Lung (tissue), 12 donors: Measurements from ENCODE around the gene CTDSPL. TPM values are rescaled to one million over a fixed set of nuclear protein-coding genes. Genes with fewer than 3 reads are reported as not detected.

Source experiments
- ATAC-seq: fragments of 200-7000 bp; cut with Tn5 transposase; one replicate; pipeline ENCODE4 v1.9.1; 2020; ENCODE audit warnings: moderate number of reproducible peaks; ENCODE audit not compliant: insufficient read depth, low FRiP score
- DNase-seq, 3 donors: peaks; one replicate each; pipeline ENCODE4 v3.0.0-alpha.2; 2013 to 2017
- H3K27ac ChIP-seq, 2 donors: one replicate each; pipeline ENCODE4 v1.5.1; 2013; ENCODE audit warnings: mild to moderate bottlenecking in 2 of 2, moderate library complexity in 2 of 2, control low read depth in 1 of 2, inconsistent platforms in 1 of 2, low read depth in 1 of 2, low read length in 1 of 2
- H3K27me3 ChIP-seq, 3 donors: one replicate each; pipeline ENCODE4 v1.5.1; 2013; ENCODE audit warnings: low read length in 2 of 3; ENCODE audit not compliant: control insufficient read depth in 3 of 3, insufficient read depth in 3 of 3
- H3K36me3 ChIP-seq, 4 donors: one replicate each; pipeline ENCODE4 v1.5.1; 2013; ENCODE audit warnings: low read length in 4 of 4, mild to moderate bottlenecking in 1 of 4, moderate library complexity in 1 of 4; ENCODE audit not compliant: control insufficient read depth in 4 of 4, insufficient read depth in 4 of 4
- H3K4me1 ChIP-seq, 5 donors: one replicate each; pipeline ENCODE4 v1.5.1; 2013; ENCODE audit warnings: low read length in 5 of 5, mild to moderate bottlenecking in 2 of 5, moderate library complexity in 1 of 5; ENCODE audit not compliant: control insufficient read depth in 5 of 5, insufficient read depth in 5 of 5
- H3K4me3 ChIP-seq: one replicate; pipeline ENCODE4 v1.5.1; 2013; ENCODE audit warnings: mild to moderate bottlenecking, control low read depth, moderate library complexity
- H3K9ac ChIP-seq, 2 donors: one replicate each; pipeline ENCODE4 v1.5.1; 2013; ENCODE audit warnings: low read length in 2 of 2, control low read depth in 1 of 2; ENCODE audit not compliant: insufficient read depth in 1 of 2
- H3K9me3 ChIP-seq, 4 donors: one replicate each; pipeline ENCODE4 v1.5.1; 2013; ENCODE audit warnings: low read length in 3 of 4, mild to moderate bottlenecking in 1 of 4, moderate library complexity in 1 of 4; ENCODE audit not compliant: control insufficient read depth in 4 of 4, insufficient read depth in 3 of 4
- WGBS, 2 donors: extraction: QIAGEN DNeasy Blood & Tissue Kit; methylation state at CpG; one replicate each; pipeline ENCODE4 v1.1.7; 2013; 5-methylcytosine and 5-hydroxymethylcytosine counted together
- polyA plus RNA-seq, 2 donors: library from polyadenylated mRNA; stranded (reverse); fragments of 200-250 nt; gene quantifications; one replicate each; pipeline ENCODE4 v1.2.1, GENCODE V29; 2013
- total RNA-seq, 2 donors: library from RNA; depleted of rRNA in 1 of 2; stranded (reverse); fragments of >200 nt in 1 of 2; gene quantifications; one replicate each; pipeline ENCODE4 v1.2.1, GENCODE V29; 2014 to 2021
- TF ChIP-seq, protein P1 (sequence below): IDR thresholded peaks from 2 replicates; pipeline ENCODE4 v1.5.1; 2012; ENCODE audit warnings: mild to moderate bottlenecking; ENCODE audit errors: control extremely low read depth, extremely low read depth
- donor health status: control.
- donor health status: control.
- donor health status: Bipolar disorder and iron deficiency.
- donor health status: healthy.
- donor health status: DM: yes; HTN: yes; CAD: no.

The CTDSPL gene
- total and polyA plus RNA-seq, 4 donors: 12.5 to 79.1 (median 33.5) TPM

DNA sequence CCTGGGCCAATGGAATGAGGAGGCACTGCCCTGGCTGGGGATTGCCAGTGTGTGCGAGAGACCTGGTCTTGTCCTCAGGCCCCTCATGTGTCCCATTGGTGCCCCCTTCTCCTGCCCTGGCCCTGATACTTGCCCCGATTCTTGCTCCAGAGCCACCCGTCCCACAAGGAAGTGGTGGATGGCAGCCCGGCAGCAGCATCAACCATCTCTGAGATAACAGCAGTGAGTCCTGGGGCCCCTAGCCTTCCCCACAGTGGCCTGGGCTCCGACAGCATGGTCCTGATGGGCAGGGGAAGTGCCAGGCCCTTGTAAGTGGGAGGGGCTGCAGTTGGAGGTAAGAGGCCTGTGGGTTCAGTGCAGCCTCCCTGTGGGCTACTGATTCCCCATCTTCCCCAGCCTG, 144.4 kb downstream of the CTDSPL start:
- Histone ChIP-seq H3K27ac (no peak overlapping the region), H3K36me3 (peaks cover 0 to 58% (median 38%) of the 10 kb centered on the region in 4 donors)
- no peak for DNase-seq

DNA sequence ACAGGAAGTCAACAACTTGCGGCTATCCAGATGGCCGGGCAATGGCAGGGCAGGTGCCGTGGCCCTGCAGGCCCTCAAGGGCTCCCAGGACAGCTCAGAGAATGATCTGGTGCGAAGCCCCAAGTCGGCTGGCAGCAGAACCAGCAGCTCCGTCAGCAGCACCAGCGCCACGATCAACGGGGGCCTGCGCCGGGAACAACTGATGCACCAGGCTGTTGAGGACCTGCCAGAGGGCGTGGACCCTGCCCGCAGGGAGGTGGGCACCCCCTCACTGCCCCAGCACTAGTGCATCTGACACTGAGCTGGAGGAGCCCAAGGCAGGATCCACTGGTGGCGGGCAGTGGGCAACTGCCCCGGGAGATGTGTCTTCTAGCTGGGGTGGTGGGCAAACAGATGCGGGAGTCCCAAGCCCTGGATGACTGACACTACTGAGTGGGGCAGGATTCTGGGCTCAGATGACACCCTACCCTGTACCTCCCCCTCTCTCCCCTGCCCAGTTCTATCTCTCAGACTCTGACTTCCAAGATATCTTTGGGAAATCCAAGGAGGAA, 144.8 kb downstream of the CTDSPL start:
- Histone ChIP-seq H3K9ac (no peak overlapping the region), H3K4me3 (no peak overlapping the region), H3K27ac (no peak overlapping the region), H3K9me3 (no peaks in the 10 kb centered on the region), H3K36me3 (peaks cover 0 to 58% (median 35%) of the 10 kb centered on the region in 4 donors), H3K4me1 (peaks cover 0 to 10% (median 3%) of the 10 kb centered on the region in 5 donors), H3K27me3 (no peaks in the 10 kb centered on the region)
- TF ChIP-seq, protein P1, sequence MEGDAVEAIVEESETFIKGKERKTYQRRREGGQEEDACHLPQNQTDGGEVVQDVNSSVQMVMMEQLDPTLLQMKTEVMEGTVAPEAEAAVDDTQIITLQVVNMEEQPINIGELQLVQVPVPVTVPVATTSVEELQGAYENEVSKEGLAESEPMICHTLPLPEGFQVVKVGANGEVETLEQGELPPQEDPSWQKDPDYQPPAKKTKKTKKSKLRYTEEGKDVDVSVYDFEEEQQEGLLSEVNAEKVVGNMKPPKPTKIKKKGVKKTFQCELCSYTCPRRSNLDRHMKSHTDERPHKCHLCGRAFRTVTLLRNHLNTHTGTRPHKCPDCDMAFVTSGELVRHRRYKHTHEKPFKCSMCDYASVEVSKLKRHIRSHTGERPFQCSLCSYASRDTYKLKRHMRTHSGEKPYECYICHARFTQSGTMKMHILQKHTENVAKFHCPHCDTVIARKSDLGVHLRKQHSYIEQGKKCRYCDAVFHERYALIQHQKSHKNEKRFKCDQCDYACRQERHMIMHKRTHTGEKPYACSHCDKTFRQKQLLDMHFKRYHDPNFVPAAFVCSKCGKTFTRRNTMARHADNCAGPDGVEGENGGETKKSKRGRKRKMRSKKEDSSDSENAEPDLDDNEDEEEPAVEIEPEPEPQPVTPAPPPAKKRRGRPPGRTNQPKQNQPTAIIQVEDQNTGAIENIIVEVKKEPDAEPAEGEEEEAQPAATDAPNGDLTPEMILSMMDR: no peak
- ATAC-seq (no peak), DNase-seq (no peak)
- 91 to 95% methylated on average over 16 of the region's 16 CpGs for WGBS, 2 donors

More for the DNA sequence above, 144.4 kb downstream of the CTDSPL start:
- H3K4me3 ChIP-seq: no peak overlapping the region
- H3K27me3 ChIP-seq: no peaks in the 10 kb centered on the region
- TF ChIP-seq, protein P1: no peak
- no peak overlapping the region for H3K9ac ChIP-seq
- peaks cover 0 to 10% (median 3%) of the 10 kb centered on the region in 5 donors for H3K4me1 ChIP-seq
- ATAC-seq: no peak
- WGBS, 2 donors: 82 to 93% methylated on average over 5 of the region's 5 CpGs
- no peaks in the 10 kb centered on the region for H3K9me3 ChIP-seq

DNA sequence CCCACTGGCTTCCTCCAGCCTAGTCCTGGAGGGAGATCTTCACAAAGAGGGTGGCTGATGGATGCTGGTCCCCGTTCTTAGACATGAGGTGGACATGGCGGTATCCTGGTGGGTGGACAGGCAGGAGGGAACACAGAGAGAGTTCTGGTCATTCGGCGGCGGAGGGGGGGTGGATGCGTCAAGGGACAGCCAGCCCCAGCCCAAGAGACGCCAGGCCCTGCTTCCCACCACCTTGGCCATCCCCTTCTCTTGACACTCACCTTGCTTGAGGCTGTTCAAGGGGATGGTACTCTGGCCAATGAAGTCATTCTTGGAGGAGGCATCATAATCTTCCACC, 146.0 kb downstream of the CTDSPL start:
- ATAC-seq (no peak), DNase-seq (no peak)
- H3K4me1 ChIP-seq: peaks cover 0 to 10% (median 3%) of the 10 kb centered on the region in 5 donors
- no peak overlapping the region for H3K4me3 ChIP-seq
- TF ChIP-seq, protein P1: no peak
- no peaks in the 10 kb centered on the region for H3K27me3 ChIP-seq
- peaks cover 0 to 49% (median 26%) of the 10 kb centered on the region in 4 donors for H3K36me3 ChIP-seq
- no peak overlapping the region for H3K27ac ChIP-seq
- WGBS, 2 donors: 95 to 97% methylated on average over 7 of the region's 7 CpGs
- H3K9me3 ChIP-seq: no peaks in the 10 kb centered on the region
- H3K9ac ChIP-seq: no peak overlapping the region

DNA sequence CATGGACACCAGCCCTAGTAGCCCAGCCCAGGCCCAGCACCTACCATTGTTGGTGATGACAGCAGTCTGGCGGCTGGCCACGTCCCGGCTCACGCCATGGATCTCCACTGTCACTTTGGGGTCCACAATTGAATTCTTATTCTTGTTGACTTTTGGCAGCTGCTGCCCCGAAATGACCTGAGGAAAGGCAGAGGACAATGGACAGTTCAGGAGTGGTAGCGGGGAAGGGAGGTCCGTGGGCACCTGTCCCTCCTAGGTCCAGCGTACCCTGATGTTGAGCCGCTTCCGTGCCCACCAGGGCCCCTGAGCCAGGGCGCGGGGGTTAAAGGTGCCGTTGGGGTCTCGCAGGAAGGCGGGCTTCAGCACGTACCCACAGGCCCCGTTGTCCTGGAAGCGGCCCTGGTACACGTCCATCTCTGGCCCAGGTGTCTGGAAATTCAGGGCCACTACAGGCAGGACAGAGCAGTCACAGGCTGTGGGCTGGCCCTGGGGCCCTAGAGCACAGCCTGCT, 146.6 kb downstream of the CTDSPL start:
- H3K27ac ChIP-seq: no peak overlapping the region
- TF ChIP-seq, protein P1: no peak
- WGBS, 2 donors: 92 to 95% methylated on average over 19 of the region's 19 CpGs
- no peak overlapping the region for H3K9ac ChIP-seq
- peaks cover 0 to 49% (median 24%) of the 10 kb centered on the region in 4 donors for H3K36me3 ChIP-seq
- peaks cover 0 to 10% (median 3%) of the 10 kb centered on the region in 5 donors for H3K4me1 ChIP-seq
- no peaks in the 10 kb centered on the region for H3K9me3 ChIP-seq
- no peaks in the 10 kb centered on the region for H3K27me3 ChIP-seq
- no peak for DNase-seq
- no peak for ATAC-seq
- H3K4me3 ChIP-seq: no peak overlapping the region
